GM06990 (cell line): ENCODE results near the gene ARID5A.
A peak's percentile ranks its signal among the peaks of the same experiment; 100 is the strongest.

Experiments
- DNase-seq: peaks from one replicate; pipeline ENCODE4 v3.0.0-alpha.2; 2011; ENCODE audit not compliant: insufficient read length; ENCODE audit errors: extremely low read depth
- H3K27me3 ChIP-seq: replicated peaks from 2 replicates; pipeline ENCODE4 v1.6.0; 2011; ENCODE audit warnings: low read length; ENCODE audit not compliant: control insufficient read depth, insufficient read depth
- H3K36me3 ChIP-seq: 2 replicates; pipeline ENCODE4 v1.5.1; 2011; ENCODE audit warnings: low read length; ENCODE audit not compliant: control insufficient read depth, insufficient read depth
- H3K4me3 ChIP-seq: replicated peaks from 2 replicates; pipeline ENCODE4 v1.5.1; 2011; ENCODE audit warnings: low read depth, mild to moderate bottlenecking, control low read depth, low read length
- TF ChIP-seq, protein P1 (sequence below): IDR thresholded peaks from 2 replicates; pipeline ENCODE4 v1.5.1; 2011; ENCODE audit warnings: low read length, control low read depth, mild to moderate bottlenecking, inconsistent platforms; ENCODE audit not compliant: insufficient read depth, poor library complexity, severe bottlenecking

The ARID5A gene, protein sequence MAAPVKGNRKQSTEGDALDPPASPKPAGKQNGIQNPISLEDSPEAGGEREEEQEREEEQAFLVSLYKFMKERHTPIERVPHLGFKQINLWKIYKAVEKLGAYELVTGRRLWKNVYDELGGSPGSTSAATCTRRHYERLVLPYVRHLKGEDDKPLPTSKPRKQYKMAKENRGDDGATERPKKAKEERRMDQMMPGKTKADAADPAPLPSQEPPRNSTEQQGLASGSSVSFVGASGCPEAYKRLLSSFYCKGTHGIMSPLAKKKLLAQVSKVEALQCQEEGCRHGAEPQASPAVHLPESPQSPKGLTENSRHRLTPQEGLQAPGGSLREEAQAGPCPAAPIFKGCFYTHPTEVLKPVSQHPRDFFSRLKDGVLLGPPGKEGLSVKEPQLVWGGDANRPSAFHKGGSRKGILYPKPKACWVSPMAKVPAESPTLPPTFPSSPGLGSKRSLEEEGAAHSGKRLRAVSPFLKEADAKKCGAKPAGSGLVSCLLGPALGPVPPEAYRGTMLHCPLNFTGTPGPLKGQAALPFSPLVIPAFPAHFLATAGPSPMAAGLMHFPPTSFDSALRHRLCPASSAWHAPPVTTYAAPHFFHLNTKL

DNA sequence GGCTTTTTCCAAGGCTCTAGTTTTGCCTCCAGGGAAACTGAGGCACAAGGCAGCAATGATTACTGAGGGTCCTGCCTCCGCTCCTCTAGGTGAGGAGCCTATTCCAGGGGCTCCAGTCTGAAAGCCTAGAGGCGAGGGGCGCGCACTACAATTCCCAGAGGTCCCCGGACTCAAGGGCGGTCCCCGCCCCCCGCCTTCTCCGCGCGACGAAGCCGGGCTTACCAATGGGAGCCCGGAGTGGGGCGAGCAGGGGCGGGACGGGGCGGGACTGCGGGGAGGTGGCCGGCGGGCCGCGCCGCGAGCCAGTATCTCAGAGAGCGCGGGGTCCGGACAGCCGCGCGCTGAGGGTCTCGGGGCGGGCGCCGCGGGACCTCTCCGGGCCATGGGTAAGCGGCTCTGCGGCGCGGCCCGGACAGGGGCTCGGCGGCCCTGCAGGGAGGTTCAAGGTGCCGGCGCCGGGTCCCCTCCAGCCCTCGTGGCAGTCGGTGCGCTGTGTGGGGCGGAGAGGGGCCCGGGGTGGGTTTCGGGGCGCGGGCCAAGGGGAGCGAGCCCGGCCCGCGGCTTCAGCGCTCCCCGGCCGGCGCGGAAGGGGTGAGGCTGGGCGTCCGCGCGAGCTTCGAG lies at the start of gene ARID5A:
ARID5A (plus strand) TSS at position 308 of the 621 bp plus-strand sequence; CDS start at position 383, 75 bp downstream.
- TF ChIP-seq, protein P1, sequence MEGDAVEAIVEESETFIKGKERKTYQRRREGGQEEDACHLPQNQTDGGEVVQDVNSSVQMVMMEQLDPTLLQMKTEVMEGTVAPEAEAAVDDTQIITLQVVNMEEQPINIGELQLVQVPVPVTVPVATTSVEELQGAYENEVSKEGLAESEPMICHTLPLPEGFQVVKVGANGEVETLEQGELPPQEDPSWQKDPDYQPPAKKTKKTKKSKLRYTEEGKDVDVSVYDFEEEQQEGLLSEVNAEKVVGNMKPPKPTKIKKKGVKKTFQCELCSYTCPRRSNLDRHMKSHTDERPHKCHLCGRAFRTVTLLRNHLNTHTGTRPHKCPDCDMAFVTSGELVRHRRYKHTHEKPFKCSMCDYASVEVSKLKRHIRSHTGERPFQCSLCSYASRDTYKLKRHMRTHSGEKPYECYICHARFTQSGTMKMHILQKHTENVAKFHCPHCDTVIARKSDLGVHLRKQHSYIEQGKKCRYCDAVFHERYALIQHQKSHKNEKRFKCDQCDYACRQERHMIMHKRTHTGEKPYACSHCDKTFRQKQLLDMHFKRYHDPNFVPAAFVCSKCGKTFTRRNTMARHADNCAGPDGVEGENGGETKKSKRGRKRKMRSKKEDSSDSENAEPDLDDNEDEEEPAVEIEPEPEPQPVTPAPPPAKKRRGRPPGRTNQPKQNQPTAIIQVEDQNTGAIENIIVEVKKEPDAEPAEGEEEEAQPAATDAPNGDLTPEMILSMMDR, result no peak
- Histone ChIP-seq H3K36me3 (peaks cover 2% of the 10 kb centered on the region), H3K4me3 (peak within 1 kb of the TSS; percentile 94), H3K27me3 (no peaks in the 10 kb centered on the region)
- DNase-seq, result peak; percentile 95

DNA sequence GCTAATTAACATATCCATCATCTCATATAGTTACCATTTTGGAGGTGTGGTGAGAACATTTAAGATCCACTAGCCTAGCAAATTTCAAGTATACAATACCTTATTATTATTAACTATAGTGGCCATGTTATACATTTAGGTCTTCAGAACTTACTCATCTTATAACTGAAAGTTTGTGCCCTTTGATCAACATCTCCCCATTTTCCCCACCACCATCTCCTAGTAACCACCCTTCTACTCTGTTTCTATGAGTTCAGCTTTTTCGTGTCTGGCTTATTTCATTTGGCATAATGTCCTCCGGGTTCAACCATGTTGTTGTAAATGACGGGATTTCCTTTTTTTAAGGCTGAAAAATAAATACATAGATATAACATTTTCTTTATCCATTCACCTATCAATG lies 47.3 kb upstream of the ARID5A start:
- no peak for DNase-seq
- Histone ChIP-seq H3K4me3 (no peak overlapping the region; the same call in 1 of the 2 replicates), H3K27me3 (no peaks in the 10 kb centered on the region), H3K36me3 (no peaks in the 10 kb centered on the region)
- TF ChIP-seq, protein P1, result no peak

DNA sequence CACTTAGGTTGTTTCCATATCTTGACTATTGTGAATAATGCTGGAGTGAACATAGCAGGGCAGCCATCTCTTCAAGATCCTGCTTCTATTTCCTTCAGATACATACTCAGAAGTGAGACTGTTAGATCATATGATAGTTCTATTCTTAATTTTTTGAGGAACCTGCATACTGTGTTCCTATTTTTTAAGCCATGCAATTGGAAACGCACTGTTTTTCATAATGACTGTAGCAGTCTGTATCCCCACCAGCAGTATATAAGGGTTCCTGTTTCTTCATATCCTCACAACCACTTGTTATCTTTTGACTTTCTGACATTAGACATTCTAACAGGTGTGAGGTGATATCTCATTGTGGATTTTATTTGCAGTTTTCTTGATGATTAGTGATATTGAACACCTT lies 46.9 kb upstream of the ARID5A start:
- TF ChIP-seq, protein P1, result no peak
- Histone ChIP-seq H3K36me3 (no peaks in the 10 kb centered on the region), H3K4me3 (no peak overlapping the region; the same call in 1 of the 2 replicates), H3K27me3 (no peaks in the 10 kb centered on the region)
- DNase-seq, result no peak

DNA sequence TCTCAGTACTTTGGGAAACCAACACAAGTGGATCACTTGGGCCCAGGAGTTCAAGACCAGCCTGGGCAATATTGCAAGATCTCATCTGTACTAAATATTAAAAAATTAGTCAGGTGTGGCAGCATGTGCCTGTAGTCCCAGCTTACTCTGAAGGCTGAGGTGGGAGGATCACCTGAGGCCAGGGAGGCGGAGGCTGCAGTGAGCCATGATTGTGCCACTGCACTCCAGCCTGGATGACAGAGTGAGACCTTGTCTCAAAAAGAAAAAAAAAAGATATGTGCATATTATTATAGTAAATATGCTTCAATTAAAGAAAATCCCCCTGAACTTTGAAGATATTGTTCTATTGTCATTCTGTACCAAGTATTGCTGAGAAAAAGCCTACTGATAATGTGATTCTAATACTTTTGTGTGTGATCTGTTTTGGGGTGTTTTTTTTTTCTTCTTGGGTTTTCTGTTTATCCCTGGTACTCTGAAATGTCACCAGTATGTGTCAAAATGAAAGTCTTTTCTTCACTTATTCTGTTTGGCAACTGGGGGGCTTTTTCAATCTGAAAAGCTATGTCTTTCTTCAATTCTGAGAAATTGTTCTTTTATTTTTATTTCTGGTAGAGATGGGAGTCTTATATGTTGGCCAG lies 44.6 kb upstream of the ARID5A start:
- Histone ChIP-seq H3K36me3 (no peaks in the 10 kb centered on the region), H3K27me3 (no peaks in the 10 kb centered on the region), H3K4me3 (no peak overlapping the region)
- TF ChIP-seq, protein P1, result no peak
- no peak for DNase-seq

DNA sequence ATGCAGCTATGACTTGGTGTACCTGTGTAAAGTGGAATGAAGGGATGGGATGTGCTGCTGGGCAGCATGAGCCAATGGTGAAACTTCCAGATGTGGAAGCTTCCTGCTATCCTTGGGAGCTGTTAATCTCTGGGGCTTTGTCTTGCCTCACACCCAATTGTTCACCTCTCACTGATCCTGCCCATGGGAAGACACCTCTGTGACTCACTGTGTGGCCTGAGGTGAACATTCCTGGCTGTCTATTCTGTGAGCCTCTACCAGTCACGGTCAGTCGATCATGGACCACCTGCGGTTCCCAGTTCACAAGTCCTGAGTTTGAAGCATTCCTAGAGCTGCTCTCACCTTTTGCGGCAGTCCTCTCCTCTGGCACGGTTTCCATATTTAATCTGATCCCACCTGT lies 43.5 kb upstream of the ARID5A start:
- Histone ChIP-seq H3K36me3 (no peaks in the 10 kb centered on the region), H3K27me3 (no peaks in the 10 kb centered on the region), H3K4me3 (no peak overlapping the region)
- TF ChIP-seq, protein P1, result no peak
- DNase-seq, result no peak
